ENCODE data around the gene GNPAT. TPM values are rescaled to one million over a fixed set of nuclear protein-coding genes. Genes with fewer than 3 reads are reported as not detected.

Gene GNPAT
- total RNA-seq: 41.6 and 53.1 TPM in 2 replicates

DNA sequence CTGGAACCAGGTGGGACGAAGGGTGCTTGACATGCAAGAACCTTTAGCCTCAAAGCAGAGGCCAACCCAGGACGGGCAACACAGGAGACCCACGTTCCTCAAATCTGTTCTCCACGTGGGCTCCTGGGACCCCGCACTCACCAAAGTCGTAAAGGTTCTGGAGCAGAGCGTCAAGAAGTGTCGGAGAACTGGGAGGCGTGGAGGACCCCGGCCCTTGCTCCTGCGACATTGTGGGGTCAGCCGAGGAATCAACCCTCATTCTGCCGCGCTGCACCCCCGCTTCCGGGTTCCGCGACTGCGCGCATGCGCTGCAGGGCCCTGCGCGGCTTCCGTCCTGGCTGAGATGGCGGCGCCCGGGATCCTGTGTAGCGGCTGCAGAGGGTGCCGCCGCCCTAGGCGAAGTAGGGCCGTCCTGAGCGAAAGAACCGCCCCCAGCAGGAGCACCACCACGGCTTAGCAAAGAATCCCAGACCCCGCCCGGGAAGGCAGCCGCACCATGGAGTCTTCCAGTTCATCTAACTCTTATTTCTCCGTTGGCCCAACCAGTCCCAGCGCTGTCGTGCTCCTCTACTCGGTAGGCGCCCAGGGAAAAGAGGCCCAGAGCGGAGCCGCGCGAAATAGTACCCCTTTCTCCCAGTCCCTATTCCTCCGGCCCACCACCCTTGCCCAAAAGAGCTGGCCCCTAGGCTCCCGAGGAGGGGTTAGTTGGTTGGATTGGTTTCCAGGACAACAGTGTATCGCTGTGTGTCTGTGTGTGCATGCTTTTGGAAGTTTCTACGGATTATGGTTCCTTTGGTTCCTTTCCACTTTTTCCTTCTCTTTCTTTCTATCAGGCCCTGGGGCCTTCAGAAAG, at the start of gene GNPAT:
GNPAT (plus strand) TSS at position 330 of the 853 bp plus-strand sequence; CDS start at position 497, 167 bp downstream.
- peak within 1 kb of the TSS; percentile 77 for H3K4me3 ChIP-seq (ENCODE audit: low read depth, low read length)
- peak; percentile 86 for DNase-seq (ENCODE audit: low read depth)
- TF ChIP-seq, protein P1, sequence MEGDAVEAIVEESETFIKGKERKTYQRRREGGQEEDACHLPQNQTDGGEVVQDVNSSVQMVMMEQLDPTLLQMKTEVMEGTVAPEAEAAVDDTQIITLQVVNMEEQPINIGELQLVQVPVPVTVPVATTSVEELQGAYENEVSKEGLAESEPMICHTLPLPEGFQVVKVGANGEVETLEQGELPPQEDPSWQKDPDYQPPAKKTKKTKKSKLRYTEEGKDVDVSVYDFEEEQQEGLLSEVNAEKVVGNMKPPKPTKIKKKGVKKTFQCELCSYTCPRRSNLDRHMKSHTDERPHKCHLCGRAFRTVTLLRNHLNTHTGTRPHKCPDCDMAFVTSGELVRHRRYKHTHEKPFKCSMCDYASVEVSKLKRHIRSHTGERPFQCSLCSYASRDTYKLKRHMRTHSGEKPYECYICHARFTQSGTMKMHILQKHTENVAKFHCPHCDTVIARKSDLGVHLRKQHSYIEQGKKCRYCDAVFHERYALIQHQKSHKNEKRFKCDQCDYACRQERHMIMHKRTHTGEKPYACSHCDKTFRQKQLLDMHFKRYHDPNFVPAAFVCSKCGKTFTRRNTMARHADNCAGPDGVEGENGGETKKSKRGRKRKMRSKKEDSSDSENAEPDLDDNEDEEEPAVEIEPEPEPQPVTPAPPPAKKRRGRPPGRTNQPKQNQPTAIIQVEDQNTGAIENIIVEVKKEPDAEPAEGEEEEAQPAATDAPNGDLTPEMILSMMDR (IDR thresholded peaks at IDR 0.05; ENCODE audit: insufficient read depth, low read depth, low read length): no peak

DNA sequence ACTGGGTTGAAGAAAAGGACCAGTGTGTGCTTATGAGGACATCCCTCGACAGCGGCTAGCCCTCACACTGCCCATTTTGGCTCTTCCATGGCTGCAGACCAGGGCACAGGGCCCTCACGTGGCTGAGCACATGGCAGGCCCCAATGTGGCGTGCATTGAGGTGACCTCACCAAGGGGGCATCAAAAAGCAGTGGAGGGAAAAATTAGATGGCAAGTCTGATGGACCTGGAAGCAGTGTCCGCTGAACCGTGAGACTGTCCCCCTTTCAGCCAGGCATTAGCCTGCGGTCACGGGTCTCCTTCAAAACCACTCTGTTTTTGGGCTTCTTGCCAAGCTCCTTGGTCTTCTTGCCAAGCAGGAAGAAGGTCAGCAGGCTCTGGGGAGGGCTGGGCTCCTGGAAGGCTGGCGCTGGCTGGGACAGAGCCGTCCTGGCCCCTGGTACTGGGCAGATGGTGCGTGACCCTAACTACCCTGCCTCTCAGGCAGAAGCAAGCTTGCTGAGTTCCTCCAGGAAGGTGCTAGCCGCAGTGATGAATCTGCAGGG, 48.3 kb upstream of the GNPAT start:
- TF ChIP-seq, protein P1 (IDR thresholded peaks at IDR 0.05; ENCODE audit: insufficient read depth, low read depth, low read length): no peak
- peak; percentile 9 for DNase-seq (ENCODE audit: low read depth)
- no peak overlapping the region for H3K4me3 ChIP-seq (ENCODE audit: low read depth, low read length)

DNA sequence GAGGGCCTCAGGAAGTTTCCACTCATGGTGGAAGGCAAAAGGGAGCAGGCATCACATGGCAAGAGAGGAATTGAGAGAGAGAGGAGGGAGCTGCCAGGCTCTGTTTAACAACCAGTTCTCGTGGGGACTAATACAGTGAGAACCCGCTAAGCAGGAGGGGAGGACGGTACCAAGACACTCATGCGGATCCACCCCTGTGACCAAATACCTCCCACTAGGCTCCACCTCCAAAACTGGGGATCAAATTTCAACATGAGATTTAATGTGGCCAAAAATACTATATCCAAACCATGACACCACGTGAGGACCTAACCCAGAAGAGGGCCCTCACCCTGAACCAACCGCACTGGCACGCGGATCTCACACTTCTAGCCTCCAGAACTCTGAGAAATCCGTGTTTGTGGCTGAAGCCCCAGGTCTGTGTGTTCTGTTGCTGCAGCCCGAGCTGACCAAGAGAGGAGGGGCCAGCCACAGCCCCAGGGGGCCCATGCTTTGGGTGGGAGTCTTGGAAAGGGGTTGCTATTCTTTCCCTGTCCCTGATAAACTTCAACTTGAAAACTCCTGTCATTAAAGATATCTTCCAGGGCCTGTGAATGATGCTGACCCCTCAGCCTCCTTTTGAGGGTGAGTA, 47.2 kb upstream of the GNPAT start:
- no peak overlapping the region for H3K4me3 ChIP-seq (ENCODE audit: low read depth, low read length)
- TF ChIP-seq, protein P1 (IDR thresholded peaks at IDR 0.05; ENCODE audit: insufficient read depth, low read depth, low read length): no peak
- no peak for DNase-seq (ENCODE audit: low read depth)

DNA sequence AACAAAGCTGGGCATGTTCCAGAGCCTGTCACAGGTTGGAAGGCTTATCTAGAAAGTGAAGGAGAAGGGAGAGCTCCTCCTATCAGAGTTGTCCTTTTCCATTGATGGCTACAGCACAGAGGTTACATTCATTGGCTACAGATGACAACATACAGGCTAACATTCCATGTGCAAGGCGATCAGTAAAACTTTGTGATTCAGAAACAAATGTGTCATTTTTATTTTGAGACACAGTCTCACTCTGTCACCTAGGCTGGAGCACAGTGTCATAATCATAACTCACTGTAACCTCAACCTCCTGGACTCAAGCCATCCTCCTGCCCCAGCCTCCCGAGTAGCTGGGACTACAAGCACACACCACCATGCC, 46.6 kb upstream of the GNPAT start:
- DNase-seq (ENCODE audit: low read depth): no peak
- H3K4me3 ChIP-seq (ENCODE audit: low read depth, low read length): no peak overlapping the region
- TF ChIP-seq, protein P1 (IDR thresholded peaks at IDR 0.05; ENCODE audit: insufficient read depth, low read depth, low read length): no peak

DNA sequence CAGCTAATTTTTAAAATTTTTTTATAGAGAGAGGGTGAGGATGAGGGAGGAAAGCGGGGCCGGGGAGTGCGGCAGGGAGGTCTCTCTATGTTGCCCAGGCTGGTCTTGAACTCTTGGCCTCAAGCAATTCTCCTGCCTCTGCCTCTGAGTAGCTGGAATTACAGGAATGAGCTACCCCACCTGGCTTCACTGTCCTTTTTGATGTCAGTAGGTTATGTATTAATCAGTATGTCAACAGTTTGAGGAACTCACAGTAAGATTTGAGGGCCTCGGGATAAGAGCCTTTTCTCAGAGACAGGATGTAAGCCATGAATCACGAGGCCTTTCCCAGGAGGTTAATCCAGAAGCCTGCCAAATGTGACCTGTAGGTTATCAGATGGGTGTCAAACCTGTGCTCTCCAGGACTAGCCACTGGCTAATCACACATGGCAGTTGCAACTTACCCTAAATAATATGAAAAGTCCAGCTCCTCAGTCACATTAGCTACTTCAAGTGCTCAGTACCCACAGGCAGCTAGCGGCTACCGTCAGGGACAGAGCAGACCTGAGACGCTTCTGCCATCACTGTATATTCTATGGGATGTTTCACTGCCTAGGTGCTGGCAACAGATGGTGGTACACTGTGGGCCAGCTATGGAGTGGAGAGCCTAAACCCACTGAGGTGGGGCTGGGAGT, 46.0 kb upstream of the GNPAT start:
- H3K4me3 ChIP-seq (ENCODE audit: low read depth, low read length): no peak overlapping the region
- TF ChIP-seq, protein P1 (IDR thresholded peaks at IDR 0.05; ENCODE audit: insufficient read depth, low read depth, low read length): no peak
- no peak for DNase-seq (ENCODE audit: low read depth)

DNA sequence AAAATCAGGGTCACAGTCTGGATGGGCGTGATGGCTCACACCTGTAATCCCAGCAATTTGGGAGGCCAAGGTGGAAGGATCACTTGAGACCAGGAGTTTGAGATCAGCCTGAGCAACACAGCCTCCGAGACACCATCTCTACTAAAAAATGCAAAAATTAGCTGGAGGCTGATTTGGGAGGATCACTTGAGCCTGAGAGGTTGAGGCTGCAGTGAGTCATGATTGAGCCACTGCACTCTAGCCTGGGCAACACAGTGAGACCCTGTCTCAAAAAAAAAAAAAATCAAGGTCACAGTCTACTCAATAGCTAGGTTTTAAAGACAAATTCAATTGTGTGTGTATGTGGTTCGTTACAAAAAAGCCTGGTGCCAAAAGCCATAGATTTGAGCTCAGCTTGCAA, 44.7 kb upstream of the GNPAT start:
- DNase-seq (ENCODE audit: low read depth): no peak
- TF ChIP-seq, protein P1 (IDR thresholded peaks at IDR 0.05; ENCODE audit: insufficient read depth, low read depth, low read length): no peak

More for the DNA sequence above, 44.7 kb upstream of the GNPAT start:
- H3K4me3 ChIP-seq (ENCODE audit: low read depth, low read length): no peak overlapping the region

Measured in fibroblast of villous mesenchyme (primary cell).